GM18868 (cell line): ENCODE results near the gene SDE2.
"Not testable (repeated sequence)": the region's sequence is repeated elsewhere in the genome, so short reads cannot be mapped to it uniquely, and the experiment has no call there.

Experiments used
- ATAC-seq: cut with Tn5 transposase; IDR thresholded peaks from one replicate; pipeline ENCODE4 v1.9.1; 2021; ENCODE audit warnings: mild to moderate bottlenecking, moderate library complexity; ENCODE audit not compliant: unreplicated experiment

The SDE2 gene

DNA sequence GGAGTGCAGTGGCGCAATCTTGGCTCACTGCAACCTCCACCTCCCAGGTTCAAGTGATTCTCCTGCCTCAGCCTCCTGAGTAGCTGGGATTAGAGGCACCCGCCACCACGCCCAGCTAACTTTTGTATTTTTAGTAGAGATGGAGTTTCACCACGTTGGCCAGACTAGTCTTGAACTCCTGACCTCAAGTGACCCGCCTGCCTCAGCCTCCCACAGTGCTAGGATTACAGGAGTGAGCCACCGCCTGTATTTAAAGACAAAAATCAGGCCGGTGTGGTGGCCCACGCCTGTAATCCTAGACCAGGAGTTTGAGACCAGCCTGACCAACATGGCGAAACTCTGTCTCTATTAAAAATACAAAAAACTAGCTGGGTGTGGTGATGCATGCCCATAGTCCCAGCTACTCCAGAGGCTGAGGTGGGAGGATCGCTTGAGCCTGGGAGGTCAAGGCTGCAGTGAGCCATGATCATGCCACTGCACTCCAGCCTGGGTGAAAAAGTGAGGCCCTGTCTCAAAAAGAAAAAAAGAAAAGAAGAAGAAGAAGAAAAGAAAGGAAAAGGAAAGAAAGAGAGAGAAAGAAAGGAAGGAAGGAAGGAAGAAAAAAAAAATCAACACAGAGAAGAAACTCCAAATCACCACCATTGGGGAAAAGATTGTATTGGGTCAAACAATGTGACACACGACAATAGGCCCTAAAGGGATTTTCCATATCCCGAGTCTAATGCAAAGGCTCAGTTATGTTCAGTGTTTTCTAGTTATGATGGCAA lies 8.2 kb upstream of the SDE2 start:
- not testable (repeated sequence) for ATAC-seq

DNA sequence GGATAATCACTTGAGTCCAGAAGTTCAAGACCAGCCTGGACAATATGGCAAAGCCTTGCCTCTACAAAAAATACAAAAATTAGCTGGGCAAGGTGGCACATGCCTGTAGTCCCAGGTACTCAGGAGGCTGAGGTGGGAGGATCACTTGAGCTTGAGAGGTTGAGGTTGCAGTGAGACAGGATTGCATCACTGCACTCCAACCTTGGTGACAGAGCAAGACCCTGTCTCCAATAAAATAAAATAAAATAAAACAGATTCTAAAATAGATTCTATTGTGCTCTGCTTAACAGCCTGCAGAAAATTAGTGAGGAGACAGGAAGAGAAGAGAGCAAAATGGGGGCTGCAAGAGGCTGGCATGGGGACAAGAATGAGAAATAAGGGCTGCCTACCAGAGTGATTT lies 7.5 kb upstream of the SDE2 start:
- ATAC-seq, result no peak

DNA sequence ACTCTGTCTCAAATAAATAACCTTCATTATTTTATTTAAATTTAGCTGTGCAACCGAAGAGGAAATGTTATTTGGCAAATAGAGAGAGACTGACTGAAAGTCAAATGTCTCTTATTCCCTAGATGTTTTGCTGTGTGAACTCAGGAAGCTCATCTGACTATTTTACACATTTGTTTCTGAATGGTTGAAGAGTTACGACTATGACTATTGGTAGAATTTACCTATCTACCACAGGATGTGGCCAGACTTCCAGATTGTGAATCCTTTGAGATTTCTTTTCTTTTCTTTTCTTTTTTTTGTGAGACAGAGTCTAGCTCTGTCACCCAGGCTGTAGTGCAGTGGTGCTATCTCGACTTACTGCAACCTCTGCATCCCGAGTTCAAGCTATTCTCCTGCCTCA lies 5.3 kb upstream of the SDE2 start:
- no peak for ATAC-seq

DNA sequence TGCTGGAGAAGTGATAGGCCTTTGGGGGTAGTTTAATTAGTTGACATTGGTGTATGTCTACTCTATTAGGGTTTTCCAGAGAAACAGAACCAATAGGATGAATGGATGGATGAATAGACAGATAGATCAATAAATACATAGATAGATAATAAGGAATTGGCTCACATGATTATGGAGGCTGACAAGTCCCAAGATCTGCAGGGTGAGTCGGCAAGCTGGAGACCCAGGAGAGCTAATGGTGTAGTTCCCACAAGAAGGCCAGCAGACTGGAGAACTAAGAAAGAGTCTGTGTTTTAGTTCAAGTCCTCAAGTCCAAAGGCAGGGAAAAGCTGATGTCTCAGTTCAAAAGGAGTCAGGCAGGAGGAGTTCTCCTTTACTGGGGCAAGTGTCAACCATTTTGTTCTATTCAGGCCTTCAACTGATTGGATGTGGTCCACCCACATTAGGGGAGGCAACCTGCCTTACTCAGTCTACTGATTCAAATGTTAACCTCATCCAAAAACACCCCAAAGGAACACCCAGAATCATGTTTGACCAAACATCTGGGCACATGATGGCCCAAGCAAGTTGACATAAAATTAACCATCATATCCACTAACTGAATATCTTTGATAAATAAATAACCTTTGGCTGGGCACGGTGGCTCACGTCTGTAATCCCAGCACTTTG lies 4.5 kb upstream of the SDE2 start:
- no peak for ATAC-seq

DNA sequence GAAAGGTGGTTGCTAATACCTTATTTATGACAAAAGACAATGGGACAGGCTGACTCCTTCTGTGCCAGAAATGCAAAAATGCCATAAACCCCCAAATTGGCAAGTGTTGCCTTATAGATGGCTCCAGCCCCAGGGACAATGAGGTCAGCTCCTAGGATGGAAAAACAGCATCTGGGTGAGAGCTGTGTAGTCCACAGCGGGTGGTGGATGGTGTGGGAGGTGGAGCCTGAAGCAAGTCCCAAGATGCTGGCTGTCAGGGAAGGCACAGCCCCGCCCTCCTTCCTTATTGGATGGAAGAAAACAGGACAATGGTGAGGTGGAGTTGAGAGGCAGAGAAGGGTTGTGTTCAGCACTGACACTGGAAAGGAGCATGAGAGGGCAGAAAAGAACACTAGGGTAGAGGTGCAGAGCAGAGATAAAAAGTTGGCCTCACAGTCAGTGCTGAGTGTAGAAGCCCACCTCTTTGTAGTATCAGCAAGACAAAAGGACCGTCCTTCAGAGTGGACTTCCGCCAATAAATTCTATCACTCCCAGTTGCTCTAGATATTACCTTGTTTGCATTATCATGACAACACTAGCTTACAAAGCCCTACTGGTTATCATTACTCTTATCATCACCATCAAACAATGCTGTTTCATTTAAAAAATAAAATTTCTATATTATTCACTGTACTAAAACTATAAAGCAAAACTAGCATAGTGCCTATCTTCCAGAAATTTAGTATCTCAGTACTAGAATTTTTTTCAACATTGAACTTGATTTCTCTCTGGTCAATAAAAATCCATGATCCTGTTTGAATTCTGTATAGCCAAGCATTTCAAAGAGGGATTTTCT lies 3.7 kb upstream of the SDE2 start:
- ATAC-seq, result no peak

DNA sequence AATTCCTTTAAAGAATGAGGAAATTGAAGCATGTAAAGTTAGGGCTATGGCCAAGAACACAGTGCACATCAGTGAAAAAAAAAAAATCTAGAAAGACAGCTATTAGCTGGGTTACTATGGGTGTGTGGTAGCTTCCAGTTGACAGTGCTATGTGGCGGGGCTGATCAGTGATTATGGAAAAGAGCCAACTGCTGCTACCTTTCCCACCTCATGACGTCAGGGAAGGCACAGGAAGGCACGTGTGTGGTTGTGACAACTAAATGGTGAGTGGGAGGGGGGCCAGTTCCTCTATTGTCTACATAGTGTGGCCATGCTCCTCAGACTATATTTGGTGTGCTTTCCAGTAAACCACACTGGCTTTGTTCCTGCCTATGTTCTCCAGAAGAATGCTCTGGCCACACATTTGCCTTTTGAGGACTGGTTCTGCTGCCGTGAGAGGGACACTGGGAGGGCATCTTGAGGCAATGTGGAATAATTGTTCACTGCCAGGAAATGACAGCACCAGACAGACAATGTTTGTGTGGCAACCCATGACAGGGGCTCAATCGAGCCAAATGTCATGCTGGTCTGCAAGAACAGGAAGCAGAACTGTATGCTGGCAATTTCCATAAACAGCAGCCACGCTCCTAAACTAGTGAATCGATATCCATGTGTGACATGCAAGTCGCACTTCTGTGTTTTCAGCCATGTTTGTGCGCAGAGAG lies 3.0 kb upstream of the SDE2 start:
- ATAC-seq, result peak; percentile 34

DNA sequence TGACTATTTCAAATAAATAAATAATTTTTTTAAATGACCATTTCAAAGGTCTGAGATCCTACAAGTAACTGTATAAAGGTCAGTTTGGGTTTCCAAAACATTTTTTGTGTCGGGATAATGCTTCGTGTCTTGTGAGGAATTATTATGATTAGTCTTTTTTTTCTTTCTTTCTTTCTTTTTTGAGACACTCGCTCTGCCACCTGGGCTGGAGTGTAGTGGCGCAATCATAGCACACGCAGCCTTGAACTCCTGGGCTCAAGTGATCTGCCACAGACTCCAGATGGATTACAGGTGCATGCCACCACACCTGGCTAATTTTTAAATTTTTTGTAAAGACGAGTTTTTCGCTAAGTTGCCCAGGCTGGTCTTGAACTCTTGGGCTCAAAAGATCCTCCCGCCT lies 1.9 kb upstream of the SDE2 start:
- ATAC-seq, result no peak

DNA sequence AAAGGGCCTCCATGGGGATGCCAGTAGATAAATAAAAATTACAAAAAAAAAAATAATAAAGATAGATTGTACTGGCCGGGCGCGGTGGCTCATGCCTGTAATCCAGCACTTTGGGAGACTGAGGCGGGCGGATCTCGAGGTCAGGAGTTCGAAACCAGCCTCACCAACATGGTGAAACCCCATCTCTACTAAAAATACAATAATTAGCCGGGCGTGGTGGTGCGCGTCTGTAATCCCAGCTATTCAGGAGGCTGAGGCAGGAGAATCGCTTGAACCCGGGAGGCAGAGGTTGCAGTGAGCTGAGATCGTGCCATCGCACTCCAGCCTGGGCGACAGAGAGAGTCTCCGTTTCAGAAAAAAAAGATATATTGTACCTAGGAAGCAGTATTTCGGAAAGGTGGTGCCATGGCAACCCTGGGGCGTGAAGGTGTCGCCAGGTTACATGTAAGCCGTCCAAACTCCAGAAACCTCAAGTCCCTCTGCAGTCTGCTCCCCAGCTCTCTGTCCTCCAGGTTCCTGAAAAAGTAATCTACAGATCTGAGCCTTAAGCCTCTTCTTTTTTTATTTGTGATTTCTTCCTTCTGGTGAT lies 1.4 kb upstream of the SDE2 start:
- not testable (repeated sequence) for ATAC-seq

DNA sequence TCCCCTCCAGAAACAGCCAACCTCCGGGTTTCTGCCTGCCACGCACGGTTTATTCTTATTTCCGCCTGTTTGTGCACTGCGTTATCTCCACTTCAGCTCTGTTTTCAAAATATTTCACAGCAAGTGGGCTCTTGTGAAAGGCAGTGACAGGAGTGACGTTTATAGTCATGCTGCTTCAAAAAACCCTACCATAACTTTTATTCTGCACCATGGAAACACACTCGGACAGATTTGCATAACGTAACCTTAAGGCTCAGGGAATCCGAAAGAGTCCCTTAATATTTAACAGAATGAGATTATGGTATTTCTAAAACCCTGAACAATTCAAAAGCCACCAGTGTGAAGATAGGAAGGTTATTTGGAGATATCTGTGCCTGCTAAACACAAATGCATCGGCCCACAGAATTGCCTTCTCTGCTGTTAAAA lies 782 bp upstream of the SDE2 start:
- peak; percentile 26 for ATAC-seq

DNA sequence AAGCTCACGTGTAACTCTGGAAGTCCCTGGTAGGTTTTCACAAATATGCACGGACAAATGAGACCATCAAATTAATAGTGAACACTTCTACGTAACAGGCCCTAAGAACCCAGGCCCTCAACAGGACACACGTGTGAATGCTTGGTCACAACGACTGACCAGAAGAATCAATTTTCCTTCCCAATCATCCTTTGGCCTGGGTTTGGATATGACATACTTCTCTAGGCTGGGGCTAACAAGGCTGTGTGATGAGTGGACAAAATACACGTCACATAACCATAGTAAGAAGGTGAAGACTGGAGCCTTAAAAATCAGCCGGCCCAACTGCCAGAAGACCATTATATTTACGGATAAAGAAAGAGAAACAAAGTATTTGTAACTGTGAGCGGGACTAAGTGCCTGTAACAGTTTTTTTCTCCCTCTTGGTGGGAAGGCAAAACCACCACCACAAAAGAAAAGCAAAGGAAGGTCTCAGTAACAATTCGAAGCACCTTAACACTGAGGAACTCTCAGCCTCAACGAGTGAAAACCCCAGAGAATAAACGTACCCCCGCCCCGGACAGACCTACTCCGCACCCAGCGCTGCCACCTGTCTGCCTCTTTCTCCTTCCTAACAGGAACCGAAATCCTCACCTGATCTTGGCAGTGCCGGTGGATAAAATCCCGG lies 450 bp downstream of the SDE2 start:
- ATAC-seq, result no peak

DNA sequence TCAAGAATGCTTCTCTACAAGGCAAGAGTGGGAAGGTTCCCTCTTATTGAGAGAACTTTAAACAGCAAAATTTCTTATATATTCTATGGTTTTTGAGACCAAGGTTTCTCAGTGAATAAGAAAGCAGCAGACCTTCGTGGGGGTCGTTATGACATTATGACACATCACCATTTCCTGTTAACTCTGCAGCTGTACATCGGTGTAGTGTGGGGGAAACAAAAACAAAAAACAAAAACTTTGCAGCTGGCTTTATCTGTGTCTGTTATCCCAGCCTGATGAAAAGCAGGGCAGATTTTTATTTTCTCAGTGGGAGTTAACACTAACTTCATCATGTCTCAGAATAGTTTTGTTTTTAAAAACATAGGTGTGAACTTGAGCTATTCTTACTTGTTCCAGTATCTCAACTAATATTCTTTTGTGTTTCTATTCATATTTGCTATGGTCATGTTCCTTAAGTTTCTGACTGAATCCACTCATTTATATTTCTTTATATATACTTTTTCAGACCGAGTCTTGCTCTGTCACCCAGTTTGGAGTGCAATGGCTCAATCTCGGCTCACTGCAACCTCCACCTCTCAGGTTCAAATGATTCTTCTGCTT lies 2.1 kb downstream of the SDE2 start:
- no peak for ATAC-seq

DNA sequence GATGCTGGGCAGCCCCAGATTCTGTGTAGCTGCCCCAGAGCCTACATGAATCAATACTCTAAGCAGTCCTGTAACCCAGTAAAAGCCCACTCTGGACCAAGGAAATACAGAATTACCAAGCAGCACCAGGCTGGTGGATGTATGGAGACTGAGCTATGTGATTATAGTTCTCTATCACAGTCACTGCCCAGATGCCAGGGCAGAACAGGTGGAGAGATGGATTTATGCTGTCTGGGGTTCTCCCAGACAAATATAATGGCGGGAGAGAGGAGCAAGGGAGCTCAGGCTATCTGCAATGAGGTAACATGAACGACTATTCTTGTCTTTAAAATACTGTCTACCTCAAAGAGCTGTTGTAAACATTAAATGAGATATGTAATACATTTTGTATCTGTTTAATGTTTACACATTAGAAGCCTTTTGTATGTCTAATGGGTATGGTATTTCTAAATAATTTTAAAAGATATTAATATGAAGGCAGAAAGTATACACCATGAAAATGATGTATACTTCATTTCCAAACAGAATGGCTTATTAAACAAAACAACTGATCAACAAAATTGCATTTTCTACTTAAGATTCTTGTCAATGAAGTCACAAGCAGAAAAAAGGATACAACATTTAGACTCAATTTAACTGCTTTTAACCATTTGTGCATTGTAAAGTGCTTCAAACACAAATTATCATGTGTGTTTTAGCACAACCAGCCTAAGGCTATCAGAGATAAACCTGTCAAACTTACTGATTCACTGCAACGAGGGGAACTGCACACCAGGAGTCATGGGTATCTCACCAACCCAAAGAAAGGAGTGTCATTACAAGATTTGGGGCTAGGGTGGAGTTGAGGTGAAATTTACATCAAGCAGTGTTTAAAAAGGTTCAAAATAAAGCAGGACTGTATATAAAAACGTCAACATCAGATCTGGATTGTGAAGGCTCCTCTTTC lies 3.0 kb downstream of the SDE2 start:
- no peak for ATAC-seq

DNA sequence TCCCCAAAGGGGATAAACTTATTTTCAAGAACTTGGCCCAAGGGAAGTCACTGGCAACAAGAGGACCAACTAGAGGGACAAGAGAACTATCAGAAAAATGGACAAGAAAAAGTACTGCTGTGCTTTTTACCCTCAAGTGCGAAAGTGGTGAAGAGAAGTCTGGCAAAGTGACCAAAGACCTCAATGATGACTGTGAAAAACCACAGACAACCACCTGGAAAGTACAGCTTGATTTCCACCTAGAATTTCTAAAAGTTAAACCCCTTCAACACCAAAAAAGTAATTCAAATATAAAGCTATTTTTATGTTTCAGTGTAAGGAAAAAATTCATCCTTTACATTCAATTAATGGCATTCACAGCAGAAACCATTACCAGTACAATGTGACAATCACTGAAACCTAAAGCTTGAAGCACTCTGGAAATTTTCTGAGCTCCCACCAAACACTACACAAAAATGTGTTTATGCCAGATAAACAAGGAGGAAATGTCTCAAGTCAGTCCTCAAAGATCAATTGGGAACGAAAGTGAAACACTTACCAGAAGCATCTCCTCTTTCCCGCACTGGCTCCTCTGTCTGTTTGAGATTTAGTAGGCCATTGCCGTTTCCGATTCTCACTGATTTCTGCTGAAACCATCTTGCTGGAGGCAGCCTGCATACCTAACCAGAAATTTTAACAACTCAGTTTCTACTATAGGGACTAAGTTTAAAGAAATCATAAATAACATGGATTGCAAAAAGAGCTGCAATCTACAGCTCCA lies 8.3 kb downstream of the SDE2 start:
- peak; percentile 53 for ATAC-seq

DNA sequence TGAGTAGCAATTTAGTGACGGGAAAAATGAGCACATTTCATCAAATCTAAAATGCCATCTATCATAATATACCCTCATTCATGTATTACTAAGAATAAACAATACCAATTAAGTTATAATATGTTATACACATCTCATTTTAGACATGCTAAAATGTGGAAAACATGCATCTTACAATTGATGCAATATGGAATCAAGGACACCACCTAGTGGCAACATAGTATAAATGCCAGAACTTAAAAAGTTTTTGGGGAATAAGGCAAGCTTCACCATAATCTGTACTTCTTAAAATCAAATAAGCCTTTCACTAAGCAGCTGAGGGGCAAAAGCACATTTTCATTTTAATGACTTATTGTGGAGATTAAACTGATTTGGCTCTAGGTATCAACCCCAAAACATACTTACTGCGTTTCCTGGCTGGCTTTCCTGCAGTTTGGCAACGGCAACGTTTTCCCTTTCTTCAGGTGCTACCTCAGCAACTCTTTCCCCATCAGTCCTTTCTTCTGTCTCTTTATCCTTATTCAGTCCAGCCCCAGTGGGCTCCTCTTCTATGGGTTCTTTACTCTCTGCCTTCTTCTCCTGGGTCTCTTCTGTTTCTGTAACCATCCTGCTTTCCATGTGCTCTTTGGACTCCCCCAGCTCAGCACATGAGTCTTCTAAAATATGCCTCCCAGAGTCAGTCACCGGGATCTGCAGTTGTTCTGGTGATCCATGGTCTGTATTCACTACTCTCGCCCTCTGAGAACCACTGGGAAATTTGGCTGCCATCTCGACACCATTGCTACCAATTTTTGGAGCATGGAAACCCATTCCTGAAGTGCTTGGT lies 11.4 kb downstream of the SDE2 start:
- ATAC-seq, result no peak

DNA sequence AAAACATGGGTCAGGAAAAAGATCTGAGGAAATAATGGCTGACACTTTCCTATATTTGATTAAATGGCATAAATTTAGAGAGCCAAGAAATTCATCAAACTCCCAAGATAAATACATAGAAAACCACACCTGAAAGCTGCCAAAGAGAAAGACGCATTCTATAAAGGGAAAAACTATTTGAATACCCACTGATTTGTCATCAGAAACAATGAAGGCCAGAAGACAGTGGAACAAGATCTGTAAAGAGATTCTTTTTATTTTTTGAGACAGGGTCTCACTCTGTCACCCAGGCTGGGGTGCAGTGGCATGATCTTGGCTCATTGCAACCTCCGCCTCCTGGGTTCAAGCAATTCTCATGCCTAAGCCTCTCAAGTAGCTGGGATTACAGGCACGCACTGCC lies 17.4 kb downstream of the SDE2 start:
- ATAC-seq, result no peak

DNA sequence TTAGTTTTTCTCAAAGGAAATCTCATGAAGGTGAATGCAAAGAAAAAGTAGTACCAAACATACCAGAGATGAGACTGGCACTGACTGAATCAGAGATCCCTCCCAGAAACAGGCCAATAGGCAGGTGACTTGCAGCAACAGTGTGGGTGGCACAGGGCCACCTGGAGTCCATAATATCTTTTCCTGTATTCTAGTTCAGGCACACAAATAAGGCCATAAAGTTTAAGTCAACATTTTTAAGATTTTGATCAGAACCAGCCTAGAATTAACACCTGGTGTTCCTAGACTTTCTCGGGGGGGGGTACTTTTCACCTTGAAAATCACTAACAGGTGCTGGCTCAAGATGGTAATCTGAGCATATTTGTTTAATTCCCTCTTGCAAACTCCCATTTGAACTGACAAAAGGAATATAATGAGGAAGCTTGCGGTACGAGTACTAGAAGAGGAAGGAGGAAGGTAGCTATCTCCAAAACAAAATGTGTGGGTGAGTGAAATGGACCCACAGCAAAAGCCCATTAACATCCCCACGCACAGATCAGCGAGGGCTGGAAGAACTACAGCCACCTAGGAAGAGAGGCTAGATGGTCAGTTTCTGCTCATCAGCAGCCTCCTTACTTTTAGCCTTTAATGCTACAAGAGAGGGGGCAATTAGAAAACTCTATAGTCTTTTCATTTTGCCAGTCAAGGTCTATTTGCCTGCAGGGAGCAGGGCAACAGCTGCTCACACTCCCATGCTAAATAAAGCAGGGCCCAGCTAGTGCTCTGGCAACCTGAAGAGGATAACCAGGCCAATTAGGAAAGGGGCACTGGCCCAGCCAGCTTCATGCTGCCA lies 18.9 kb downstream of the SDE2 start:
- ATAC-seq, result no peak
